Activated CD8-positive, alpha-beta T cell treated with anti-CD3 and anti-CD28 coated beads for 36 hours (primary cell): ENCODE data around the gene CELSR1. TPM values are rescaled to one million over a fixed set of nuclear protein-coding genes. Genes with fewer than 3 reads are reported as not detected.

ENCODE experiments used
- ATAC-seq: fragments of 200-7000 bp; cut with Tn5 transposase; one replicate; pipeline ENCODE4 v1.10.0; 2021; ENCODE audit warnings: mild to moderate bottlenecking, moderate library complexity
- CTCF ChIA-PET: fragments of 350-600 bp; sonication (Branson Sonifier 250); formaldehyde crosslinking; loops from one replicate; lab custom pipeline; 2021; ENCODE audit warnings: antibody characterized with exemption; lab: Charles Lee
- POLR2A ChIA-PET: fragments of 350-600 bp; sonication (Branson Sonifier 250); formaldehyde crosslinking; loops from one replicate; lab custom pipeline; 2021; ENCODE audit warnings: antibody characterized with exemption; lab: Charles Lee
- DNase-seq: peaks from one replicate; pipeline ENCODE4 v3.0.0-alpha.2; 2020
- H3K27ac Mint-ChIP-seq: one replicate; pipeline ENCODE4 v1.8.0; 2021; ENCODE audit warnings: mild to moderate bottlenecking, mixed read lengths
- H3K27me3 Mint-ChIP-seq: one replicate; pipeline ENCODE4 v1.8.0; 2021; ENCODE audit warnings: mixed read lengths
- H3K36me3 Mint-ChIP-seq: one replicate; pipeline ENCODE4 v1.8.0; 2021; ENCODE audit warnings: low read depth, mixed read lengths
- H3K4me1 Mint-ChIP-seq: one replicate; pipeline ENCODE4 v1.8.0; 2021; ENCODE audit warnings: low read depth, mixed read lengths
- H3K4me3 Mint-ChIP-seq: one replicate; pipeline ENCODE4 v1.8.0; 2021; ENCODE audit warnings: mild to moderate bottlenecking, moderate library complexity, mixed read lengths
- H3K9me3 Mint-ChIP-seq: one replicate; pipeline ENCODE4 v1.8.0; 2021; ENCODE audit warnings: mixed read lengths
- intact Hi-C: fragments of 100-400 bp; cut with micrococcal nuclease; formaldehyde crosslinking; loops from one replicate; pipeline ENCODE4 v1.10.0; 2022
- total RNA-seq, 2 experiments: library from RNA; stranded (reverse); gene quantifications; one replicate each; pipeline ENCODE4 v1.2.3, GENCODE V29; 2021
- TF ChIP-seq, protein P1 (sequence below): fragments of 200-600 bp; IDR thresholded peaks from one replicate; pipeline ENCODE4 v1.8.0; 2022; ENCODE audit warnings: antibody characterized with exemption, mild to moderate bottlenecking

CELSR1 gene
- total RNA-seq, 2 experiments from 2014 or later = 0.25 to 0.36 TPM

GRCh38 chr22:46547179-46547882 is 9.9 kb upstream of the CELSR1 start:
- H3K4me3 Mint-ChIP-seq = no peak overlapping the region
- no peaks in the 10 kb centered on the region for H3K36me3 Mint-ChIP-seq
- ChIA-PET POLR2A (no interaction called here), CTCF (no interaction called here)
- no peak for DNase-seq
- H3K27me3 Mint-ChIP-seq = peaks cover 16% of the 10 kb centered on the region
- intact Hi-C loops = no loop called here
- ATAC-seq = no peak
- H3K4me1 Mint-ChIP-seq = peaks cover 3% of the 10 kb centered on the region
- TF ChIP-seq, protein P1, sequence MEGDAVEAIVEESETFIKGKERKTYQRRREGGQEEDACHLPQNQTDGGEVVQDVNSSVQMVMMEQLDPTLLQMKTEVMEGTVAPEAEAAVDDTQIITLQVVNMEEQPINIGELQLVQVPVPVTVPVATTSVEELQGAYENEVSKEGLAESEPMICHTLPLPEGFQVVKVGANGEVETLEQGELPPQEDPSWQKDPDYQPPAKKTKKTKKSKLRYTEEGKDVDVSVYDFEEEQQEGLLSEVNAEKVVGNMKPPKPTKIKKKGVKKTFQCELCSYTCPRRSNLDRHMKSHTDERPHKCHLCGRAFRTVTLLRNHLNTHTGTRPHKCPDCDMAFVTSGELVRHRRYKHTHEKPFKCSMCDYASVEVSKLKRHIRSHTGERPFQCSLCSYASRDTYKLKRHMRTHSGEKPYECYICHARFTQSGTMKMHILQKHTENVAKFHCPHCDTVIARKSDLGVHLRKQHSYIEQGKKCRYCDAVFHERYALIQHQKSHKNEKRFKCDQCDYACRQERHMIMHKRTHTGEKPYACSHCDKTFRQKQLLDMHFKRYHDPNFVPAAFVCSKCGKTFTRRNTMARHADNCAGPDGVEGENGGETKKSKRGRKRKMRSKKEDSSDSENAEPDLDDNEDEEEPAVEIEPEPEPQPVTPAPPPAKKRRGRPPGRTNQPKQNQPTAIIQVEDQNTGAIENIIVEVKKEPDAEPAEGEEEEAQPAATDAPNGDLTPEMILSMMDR = no peak
- H3K9me3 Mint-ChIP-seq = peaks cover under 1% of the 10 kb centered on the region
- H3K27ac Mint-ChIP-seq = no peak overlapping the region

GRCh38 chr22:46546466-46547178 is 9.2 kb upstream of the CELSR1 start:
- no peak overlapping the region for H3K4me3 Mint-ChIP-seq
- TF ChIP-seq, protein P1 = no peak
- H3K4me1 Mint-ChIP-seq = peaks cover 3% of the 10 kb centered on the region
- H3K9me3 Mint-ChIP-seq = no peaks in the 10 kb centered on the region
- no peak for DNase-seq
- no peak for ATAC-seq
- no peak overlapping the region for H3K27ac Mint-ChIP-seq
- ChIA-PET POLR2A (no interaction called here), CTCF (interaction anchor here (1.1 kb wide), 1 partner anchor 179 kb away, joined by 3 read pairs; no protein-coding TSS in a partner anchor)
- intact Hi-C loops = no loop called here
- no peaks in the 10 kb centered on the region for H3K36me3 Mint-ChIP-seq
- H3K27me3 Mint-ChIP-seq = peaks cover 21% of the 10 kb centered on the region

GRCh38 chr22:46545086-46545792 is 7.8 kb upstream of the CELSR1 start:
- H3K27me3 Mint-ChIP-seq = peaks cover 29% of the 10 kb centered on the region
- peaks cover 3% of the 10 kb centered on the region for H3K4me1 Mint-ChIP-seq
- H3K27ac Mint-ChIP-seq = peak overlapping the region; percentile 52
- intact Hi-C loops = no loop called here
- no peak for DNase-seq
- no peak overlapping the region for H3K4me3 Mint-ChIP-seq
- CTCF ChIA-PET = interaction anchor here (0.7 to 1.1 kb wide), 2 partner anchors 176 to 178 kb away, joined by 3 read pairs; no protein-coding TSS in a partner anchor
- POLR2A ChIA-PET = no interaction called here
- TF ChIP-seq, protein P1 = no peak
- no peaks in the 10 kb centered on the region for H3K9me3 Mint-ChIP-seq
- no peak for ATAC-seq
- H3K36me3 Mint-ChIP-seq = no peaks in the 10 kb centered on the region

DNA sequence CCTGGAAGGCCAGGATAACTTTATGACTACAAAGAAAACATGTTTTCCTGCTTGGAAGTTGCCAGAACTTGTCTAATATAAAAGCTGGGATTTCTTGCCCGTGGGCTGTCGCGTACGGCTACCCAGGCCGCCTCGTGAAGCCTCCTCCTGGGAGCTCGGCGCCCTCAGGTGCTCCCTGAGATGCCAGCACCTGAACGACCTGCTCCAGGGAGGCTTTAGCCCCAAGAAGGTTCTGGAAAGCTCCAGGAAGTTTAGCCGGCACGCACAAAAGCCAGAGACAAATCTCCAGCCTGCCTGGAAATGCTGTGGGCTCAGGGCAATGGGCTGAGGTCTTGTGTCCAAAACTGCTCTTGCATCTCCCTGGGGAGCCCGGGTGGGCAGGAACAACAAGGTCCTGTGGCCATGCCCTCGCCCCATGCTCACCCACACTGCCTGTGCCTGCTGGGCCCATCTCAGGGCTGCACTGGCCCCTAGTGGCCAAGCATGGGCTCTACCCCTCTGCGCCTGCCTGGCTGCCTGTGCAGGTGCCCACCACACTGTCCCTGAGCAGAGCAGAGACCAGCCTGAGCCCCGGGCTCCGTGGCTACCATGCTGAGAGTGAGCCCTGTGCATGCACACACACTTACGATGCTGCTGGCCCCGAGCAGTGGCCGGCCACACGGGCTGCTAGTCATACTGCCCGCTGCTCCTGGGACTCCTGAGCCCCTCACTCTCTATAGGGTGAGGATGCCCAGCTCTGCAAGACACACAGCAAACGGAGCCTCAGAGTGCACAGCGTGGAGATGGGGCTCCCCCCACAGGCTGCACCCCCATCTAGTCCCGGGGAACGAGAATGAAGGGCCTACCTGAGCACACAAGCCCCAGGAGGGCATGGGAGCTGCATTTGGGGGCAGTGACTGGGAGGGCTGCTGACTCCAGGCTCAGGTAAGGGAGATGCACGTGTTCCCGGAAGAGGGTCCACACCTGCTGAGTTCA is 4.9 kb upstream of the CELSR1 start:
- Mint-ChIP-seq H3K27me3 (peaks cover 36% of the 10 kb centered on the region), H3K9me3 (no peaks in the 10 kb centered on the region), H3K36me3 (no peaks in the 10 kb centered on the region), H3K4me1 (peaks cover 13% of the 10 kb centered on the region), H3K27ac (no peak overlapping the region), H3K4me3 (no peak overlapping the region)
- ChIA-PET CTCF (interaction anchor here (0.7 to 5.5 kb wide), 18 partner anchors 10 to 536 kb away, joined by 3 to 46 read pairs (median 4); no protein-coding TSS in a partner anchor), POLR2A (interaction anchor here (1.1 kb wide), 1 partner anchor 8 kb away, joined by 3 read pairs; no protein-coding TSS in a partner anchor)
- TF ChIP-seq, protein P1 = peak; percentile 91
- peak; percentile 99 for ATAC-seq
- peak; percentile 79 for DNase-seq
- intact Hi-C loops = loop anchor here (2.0 kb wide), 1 partner anchor 175 kb away; no protein-coding TSS in a partner anchor
